GM12878 (cell line): ENCODE data around the gene AGMAT. TPM values are rescaled to one million over a fixed set of nuclear protein-coding genes. Genes with fewer than 3 reads are reported as not detected.

Experiments used
- EZH2 ChIP-seq: IDR thresholded peaks from 2 replicates; pipeline ENCODE4 v1.6.1; 2012; ENCODE audit warnings: low read depth, mild to moderate bottlenecking, control low read depth, inconsistent platforms, low read length, borderline replicate concordance; ENCODE audit not compliant: control insufficient read depth
- IKZF1 ChIP-seq: fragments of 450-650 bp; conservative IDR thresholded peaks from 2 replicates; pipeline ENCODE4 v1.6.1; 2017; ENCODE audit warnings: antibody characterized with exemption, mild to moderate bottlenecking
- NBN ChIP-seq: fragments of 450-650 bp; IDR thresholded peaks from 2 replicates; pipeline ENCODE4 v1.6.1; 2016
- POLR2A ChIP-seq: IDR thresholded peaks from 2 replicates; pipeline ENCODE4 v1.6.1; 2011; ENCODE audit warnings: low read depth, mild to moderate bottlenecking, low read length
- POLR2AphosphoS5 ChIP-seq: IDR thresholded peaks from 2 replicates; pipeline ENCODE4 v1.6.1; 2011; ENCODE audit warnings: mild to moderate bottlenecking, low read length, inconsistent platforms
- SMC3 ChIP-seq: IDR thresholded peaks from 2 replicates; pipeline ENCODE4 v1.6.1; 2011; ENCODE audit warnings: low read length, improper control_type of control experiment, borderline replicate concordance
- TARDBP ChIP-seq: IDR thresholded peaks from 2 replicates; pipeline ENCODE4 v1.6.1; 2016; ENCODE audit warnings: borderline replicate concordance
- ZNF207 ChIP-seq: fragments of 450-650 bp; IDR thresholded peaks from 2 replicates; pipeline ENCODE4 v1.6.1; 2014; ENCODE audit warnings: antibody characterized with exemption, mild to moderate bottlenecking, borderline replicate concordance
- polyA plus RNA-seq, 11 experiments: library from polyadenylated mRNA; depleted of rRNA in 4 of 11; unstranded in 6 of 11; stranded (reverse) in 5 of 11; fragments of >200 nt; fragmentation: Nextera tagmentation in 4 of 11; fragmentation: Illumina TruSeq in 1 of 11; extraction: Ambion mirVana in 4 of 11; extraction: Trizol in 1 of 11; gene quantifications; 1 replicate in 1 of 11; 2 replicates in 10 of 11; pipeline versions ENCODE4 v1.2.1 to v1.2.3, GENCODE V29; 2011 to 2016; ENCODE audit warnings: inconsistent platforms in 2 of 11, missing spikeins in 2 of 11, low read depth in 1 of 11
- total RNA-seq, 4 experiments: library from RNA; depleted of rRNA in 3 of 4; stranded (reverse); fragments of >200 nt in 3 of 4; fragmentation: Illumina TruSeq in 1 of 4; extraction: Trizol in 1 of 4; gene quantifications; 2 replicates each; pipeline versions ENCODE4 v1.2.1 to v1.2.3, GENCODE V29; 2013 to 2021
- TF ChIP-seq, protein P1 (sequence below): fragments of 450-650 bp; IDR thresholded peaks from 2 replicates; pipeline ENCODE4 v1.6.1; 2017; ENCODE audit warnings: mild to moderate bottlenecking, moderate library complexity

AGMAT gene
- total and polyA plus RNA-seq, 10 of the 15 experiments (the other 5 are each of a cell fraction or from before 2014, with no cell fraction given): 0.47 to 7.9 (median 4.7) TPM

DNA sequence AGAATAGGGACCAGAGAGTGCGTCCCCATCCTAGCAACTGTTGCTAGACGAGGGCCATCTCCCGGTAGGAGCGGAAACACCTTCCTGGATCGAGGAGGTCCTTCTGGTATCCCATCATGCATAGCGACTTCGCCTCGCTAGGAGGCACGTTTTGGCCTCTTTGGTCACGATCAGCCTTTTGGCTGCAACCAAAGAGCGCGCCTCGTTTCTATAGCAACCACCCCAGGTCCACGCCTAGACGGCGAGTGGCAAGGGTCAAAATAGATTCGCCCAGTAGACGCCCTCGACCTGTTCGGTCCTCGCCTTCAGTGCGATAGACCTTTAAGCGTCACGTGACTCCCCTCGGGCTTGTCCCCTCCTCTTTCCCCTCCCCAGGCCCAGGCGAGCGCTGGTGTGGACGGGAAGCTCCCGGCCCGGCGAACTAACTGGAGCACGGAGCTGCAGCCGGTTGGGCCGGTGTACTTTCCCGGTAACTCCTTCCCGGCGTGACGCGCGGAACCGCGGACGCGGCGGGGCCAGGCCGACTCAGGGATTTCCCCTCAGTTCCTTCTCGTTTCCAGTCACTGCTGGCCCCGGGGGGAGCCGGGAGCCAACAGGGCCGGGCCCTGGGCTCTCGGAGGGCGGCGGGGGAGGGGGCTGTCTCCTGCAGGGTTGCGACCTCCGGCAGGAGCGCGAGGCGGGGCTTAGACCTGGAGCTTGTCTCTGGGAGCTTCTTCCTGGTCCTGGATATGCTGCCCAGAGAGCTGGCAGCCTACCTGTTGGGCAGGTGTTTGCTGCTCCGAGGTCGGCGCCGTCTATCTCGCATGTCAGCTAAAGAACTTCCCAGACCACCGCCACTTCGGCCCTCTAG is 58.1 kb downstream of the AGMAT start, which contains the start of gene DNAJC16 (continued):
- no peak for TF ChIP-seq EZH2
- no peak for TF ChIP-seq SMC3
- TF ChIP-seq IKZF1: peak; percentile 90
- TF ChIP-seq POLR2AphosphoS5: peak; percentile 75; the same call in 1 of the 2 replicates
- peak; percentile 85 for TF ChIP-seq NBN
- peak; percentile 76; the same call in 1 of the 2 replicates for TF ChIP-seq TARDBP
- TF ChIP-seq, protein P1, sequence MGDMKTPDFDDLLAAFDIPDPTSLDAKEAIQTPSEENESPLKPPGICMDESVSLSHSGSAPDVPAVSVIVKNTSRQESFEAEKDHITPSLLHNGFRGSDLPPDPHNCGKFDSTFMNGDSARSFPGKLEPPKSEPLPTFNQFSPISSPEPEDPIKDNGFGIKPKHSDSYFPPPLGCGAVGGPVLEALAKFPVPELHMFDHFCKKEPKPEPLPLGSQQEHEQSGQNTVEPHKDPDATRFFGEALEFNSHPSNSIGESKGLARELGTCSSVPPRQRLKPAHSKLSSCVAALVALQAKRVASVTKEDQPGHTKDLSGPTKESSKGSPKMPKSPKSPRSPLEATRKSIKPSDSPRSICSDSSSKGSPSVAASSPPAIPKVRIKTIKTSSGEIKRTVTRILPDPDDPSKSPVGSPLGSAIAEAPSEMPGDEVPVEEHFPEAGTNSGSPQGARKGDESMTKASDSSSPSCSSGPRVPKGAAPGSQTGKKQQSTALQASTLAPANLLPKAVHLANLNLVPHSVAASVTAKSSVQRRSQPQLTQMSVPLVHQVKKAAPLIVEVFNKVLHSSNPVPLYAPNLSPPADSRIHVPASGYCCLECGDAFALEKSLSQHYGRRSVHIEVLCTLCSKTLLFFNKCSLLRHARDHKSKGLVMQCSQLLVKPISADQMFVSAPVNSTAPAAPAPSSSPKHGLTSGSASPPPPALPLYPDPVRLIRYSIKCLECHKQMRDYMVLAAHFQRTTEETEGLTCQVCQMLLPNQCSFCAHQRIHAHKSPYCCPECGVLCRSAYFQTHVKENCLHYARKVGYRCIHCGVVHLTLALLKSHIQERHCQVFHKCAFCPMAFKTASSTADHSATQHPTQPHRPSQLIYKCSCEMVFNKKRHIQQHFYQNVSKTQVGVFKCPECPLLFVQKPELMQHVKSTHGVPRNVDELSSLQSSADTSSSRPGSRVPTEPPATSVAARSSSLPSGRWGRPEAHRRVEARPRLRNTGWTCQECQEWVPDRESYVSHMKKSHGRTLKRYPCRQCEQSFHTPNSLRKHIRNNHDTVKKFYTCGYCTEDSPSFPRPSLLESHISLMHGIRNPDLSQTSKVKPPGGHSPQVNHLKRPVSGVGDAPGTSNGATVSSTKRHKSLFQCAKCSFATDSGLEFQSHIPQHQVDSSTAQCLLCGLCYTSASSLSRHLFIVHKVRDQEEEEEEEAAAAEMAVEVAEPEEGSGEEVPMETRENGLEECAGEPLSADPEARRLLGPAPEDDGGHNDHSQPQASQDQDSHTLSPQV: no peak
- peak; percentile 83 for TF ChIP-seq POLR2A
- peak; percentile 70 for TF ChIP-seq ZNF207
